ENCODE measurements around the gene PPP2R2C.

PPP2R2C gene

GRCh38 chr4:6390356-6390755, 82.1 kb downstream of the PPP2R2C start:
- Histone ChIP-seq H3K27ac (ENCODE audit: extremely low read depth, low read depth, low read length) (no peak overlapping the region), H3K4me3 (ENCODE audit: low read depth, low read length) (no peak overlapping the region), H3K4me1 (ENCODE audit: control insufficient read depth, insufficient read depth, low read length) (no peaks in the 10 kb centered on the region), H3K9me3 (ENCODE audit: control insufficient read depth, insufficient read depth, low read depth, low read length) (no peaks in the 10 kb centered on the region), H3K36me3 (ENCODE audit: control insufficient read depth in 2 of 2, insufficient read depth in 1 of 2, low read length in 2 of 2) (no peaks in the 10 kb centered on the region)
- CTCF ChIA-PET = no interaction called here
- TF ChIP-seq ZNF394 (tag by site-specific recombination; IDR thresholded peaks at IDR 0.05; ENCODE audit: borderline replicate concordance) (no peak), ZFP69B (tag by site-specific recombination; IDR thresholded peaks at IDR 0.05) (no peak), ZNF133 (tag by site-specific recombination; IDR thresholded peaks at IDR 0.05) (no peak), ZNF112 (tag by site-specific recombination; IDR thresholded peaks at IDR 0.05) (no peak), ZNF624 (tag by site-specific recombination; IDR thresholded peaks at IDR 0.05) (no peak), ZNF391 (tag by site-specific recombination; IDR thresholded peaks at IDR 0.05; ENCODE audit: borderline replicate concordance, low read depth) (no peak), KLF8 (tag by site-specific recombination; IDR thresholded peaks at IDR 0.05) (no peak)
- POLR2A ChIA-PET = no interaction called here

GRCh38 chr4:6389142-6389825, 83.1 kb downstream of the PPP2R2C start:
- Histone ChIP-seq H3K27ac (ENCODE audit: extremely low read depth, low read depth, low read length) (no peak overlapping the region), H3K36me3 (ENCODE audit: control insufficient read depth in 2 of 2, insufficient read depth in 1 of 2, low read length in 2 of 2) (no peaks in the 10 kb centered on the region), H3K4me1 (ENCODE audit: control insufficient read depth, insufficient read depth, low read length) (no peaks in the 10 kb centered on the region), H3K9me3 (ENCODE audit: control insufficient read depth, insufficient read depth, low read depth, low read length) (no peaks in the 10 kb centered on the region), H3K4me3 (ENCODE audit: low read depth, low read length) (no peak overlapping the region)
- ChIA-PET POLR2A (no interaction called here), CTCF (no interaction called here)
- no peak for TF ChIP-seq ZNF548 (tag by site-specific recombination; IDR thresholded peaks at IDR 0.05)
- TF ChIP-seq MYNN (tag by site-specific recombination; IDR thresholded peaks at IDR 0.05; ENCODE audit: borderline replicate concordance) = no peak
- no peak for TF ChIP-seq ZNF121 (tag by site-specific recombination; IDR thresholded peaks at IDR 0.05)
- no peak for TF ChIP-seq ZNF704 (tag by site-specific recombination; IDR thresholded peaks at IDR 0.05)
- no peak for TF ChIP-seq ZNF830 (tag by site-specific recombination; IDR thresholded peaks at IDR 0.05; ENCODE audit: low read depth)
- no peak for TF ChIP-seq ZNF48 (tag by site-specific recombination; IDR thresholded peaks at IDR 0.05)
- no peak for TF ChIP-seq REST (tag by site-specific recombination; IDR thresholded peaks at IDR 0.05)
- no peak for TF ChIP-seq ZNF707 (tag by site-specific recombination; IDR thresholded peaks at IDR 0.05)
- TF ChIP-seq PRDM10 (tag by site-specific recombination; IDR thresholded peaks at IDR 0.05) = no peak
- TF ChIP-seq SP3 (tag by site-specific recombination; IDR thresholded peaks at IDR 0.05) = no peak
- TF ChIP-seq ZNF549 (tag by site-specific recombination; IDR thresholded peaks at IDR 0.05) = no peak
- no peak for TF ChIP-seq ZNF747 (tag by site-specific recombination; IDR thresholded peaks at IDR 0.05)
- no peak for TF ChIP-seq ZNF629 (tag by site-specific recombination; IDR thresholded peaks at IDR 0.05)
- no peak for TF ChIP-seq KLF7 (tag by site-specific recombination; IDR thresholded peaks at IDR 0.05; ENCODE audit: borderline replicate concordance)
- TF ChIP-seq ZNF76 (tag by site-specific recombination; IDR thresholded peaks at IDR 0.05; ENCODE audit: borderline replicate concordance, low read depth) = no peak
- no peak for TF ChIP-seq ZNF692 (tag by site-specific recombination; IDR thresholded peaks at IDR 0.05)
- no peak for TF ChIP-seq MEIS1 (CRISPR knock-in tag; IDR thresholded peaks at IDR 0.05; ENCODE audit: borderline replicate concordance)
